ENCODE measurements around the gene AASS. TPM values are rescaled to one million over a fixed set of nuclear protein-coding genes. Genes with fewer than 3 reads are reported as not detected.
A peak's percentile ranks its signal among the peaks of the same experiment; 100 is the strongest.
"Not testable (repeated sequence)": the region's sequence is repeated elsewhere in the genome, so short reads cannot be mapped to it uniquely, and the experiment has no call there.

AASS gene
- total RNA-seq: 54.3 TPM

DNA sequence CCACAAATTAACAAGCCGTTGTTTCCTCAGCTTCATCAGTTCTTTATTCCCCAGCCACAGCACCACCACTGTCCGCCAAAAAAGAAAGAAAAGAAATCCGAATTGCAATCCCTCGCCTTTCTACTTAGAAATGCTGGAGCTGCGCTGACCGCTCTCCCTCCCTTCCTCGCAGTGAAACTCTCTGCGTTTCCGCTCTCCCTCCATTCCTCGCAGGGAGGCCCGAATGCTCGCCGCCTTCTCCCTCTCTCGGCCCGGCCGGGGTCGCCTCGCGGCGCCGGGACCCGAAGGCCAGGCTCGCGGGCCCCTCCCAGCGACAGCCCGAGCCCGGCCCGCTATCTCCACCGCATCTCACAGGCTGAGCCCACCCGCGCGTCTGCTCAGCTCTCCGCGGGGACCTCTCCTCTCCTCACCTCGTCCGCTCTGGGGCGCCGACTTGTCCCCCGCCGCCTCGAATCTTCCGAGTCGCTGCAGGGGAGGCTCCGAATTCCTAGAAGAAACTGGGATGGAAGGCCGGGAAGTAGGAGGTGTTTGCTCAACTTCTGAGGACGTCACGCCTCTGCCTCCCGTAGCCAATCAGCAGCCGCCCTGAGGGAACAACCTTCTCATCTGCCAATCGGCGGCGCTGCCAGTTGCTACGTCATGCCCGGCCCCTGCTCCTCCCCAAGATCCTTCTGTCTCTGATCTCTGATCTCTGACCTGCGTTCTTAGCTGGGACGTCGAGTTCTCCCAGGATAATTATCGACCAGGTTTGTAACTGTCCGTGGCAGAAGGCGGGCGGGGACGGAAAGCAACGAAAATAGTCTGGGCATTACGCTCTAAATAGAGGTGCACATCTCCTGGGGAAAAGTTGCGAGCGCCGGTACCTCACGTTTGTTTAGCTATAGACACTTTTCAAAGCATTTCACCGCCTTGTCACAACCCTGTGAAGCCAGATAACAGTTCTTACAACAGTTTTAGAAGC lies at the start of gene AASS:
AASS (minus strand) TSS at position 499 of the 961 bp plus-strand sequence. CDS start 10,523 bp downstream, outside the sequence.
- intact Hi-C loops (cut with DNase I): no loop called here
- ATAC-seq (peak; percentile 100), DNase-seq (ENCODE audit: low spot score) (peak; percentile 99)

DNA sequence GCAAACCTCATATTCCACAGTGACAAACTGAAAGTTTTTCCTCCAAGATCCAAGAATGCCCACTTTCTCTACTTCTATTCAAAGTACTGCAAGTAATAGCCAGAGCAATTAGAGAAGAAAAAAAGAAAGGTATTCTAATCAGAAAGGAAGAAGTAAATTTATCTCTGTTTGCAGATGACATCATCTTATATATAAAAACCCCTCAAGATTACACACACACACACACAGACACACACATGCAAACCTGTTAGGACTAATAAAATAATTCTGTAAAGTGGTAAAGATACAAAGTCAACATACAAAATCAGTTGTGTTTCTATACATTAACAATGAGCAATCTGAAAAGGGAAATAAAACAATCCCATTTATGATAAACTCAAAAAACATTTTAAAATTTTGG lies 44.7 kb upstream of the AASS start:
- intact Hi-C loops (cut with DNase I): no loop called here
- ATAC-seq (no peak), DNase-seq (ENCODE audit: low spot score) (no peak)

DNA sequence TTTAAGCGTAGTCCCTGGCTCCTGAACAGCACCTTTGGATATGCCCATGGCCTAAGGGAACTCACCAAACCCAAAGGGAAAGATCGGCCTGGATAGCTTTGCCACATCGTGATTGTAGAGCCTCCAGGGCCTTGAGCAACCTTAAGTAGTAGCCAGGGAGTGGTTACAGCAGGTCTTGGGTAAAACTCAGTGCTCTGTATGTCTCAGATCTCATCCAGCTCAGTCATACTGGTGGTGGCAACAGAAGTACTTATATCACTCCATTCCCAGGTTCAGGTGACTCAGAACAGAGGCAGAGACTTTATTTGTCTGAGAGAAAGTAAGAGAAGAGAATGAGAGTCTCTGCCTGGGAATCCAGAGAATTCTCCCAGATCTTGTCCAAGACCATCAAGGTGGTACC lies 39.1 kb upstream of the AASS start:
- ATAC-seq: no peak
- intact Hi-C loops (cut with DNase I): no loop called here
- no peak for DNase-seq (ENCODE audit: low spot score)

- intact Hi-C loops (cut with DNase I): no loop called here
- DNase-seq (ENCODE audit: low spot score) (no peak), ATAC-seq (no peak)
Measured at GRCh38 chr7:122182081-122182480, 38.0 kb upstream of the AASS start.

GRCh38 chr7:122172144-122172543 lies 28.1 kb upstream of the AASS start:
- intact Hi-C loops (cut with DNase I); ATAC-seq; DNase-seq (ENCODE audit: low spot score): not testable (repeated sequence)

DNA sequence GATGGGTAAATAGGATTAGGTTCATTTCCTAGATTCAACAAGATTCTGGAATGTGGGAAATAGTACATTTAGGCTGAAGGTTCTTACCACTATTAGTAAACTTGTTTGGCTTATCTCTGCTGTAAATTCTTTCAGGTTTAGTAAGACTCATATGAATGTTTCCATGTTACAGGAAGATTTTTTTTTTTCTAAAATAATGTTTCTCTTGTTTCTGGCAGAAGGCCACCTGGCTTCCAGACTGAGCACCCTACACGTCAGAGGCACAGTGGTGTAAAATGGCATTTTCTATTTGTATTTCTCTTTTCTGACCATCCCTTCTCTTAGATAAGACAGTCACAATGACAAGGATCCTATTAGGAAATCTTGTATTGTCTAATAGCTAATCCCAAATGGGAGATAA lies 22.7 kb upstream of the AASS start:
- intact Hi-C loops (cut with DNase I): no loop called here
- DNase-seq (ENCODE audit: low spot score): no peak
- ATAC-seq: no peak

- DNase-seq (ENCODE audit: low spot score): no peak
- intact Hi-C loops (cut with DNase I): no loop called here
- ATAC-seq: no peak
Measured at GRCh38 chr7:122166275-122166674, 22.2 kb upstream of the AASS start.

DNA sequence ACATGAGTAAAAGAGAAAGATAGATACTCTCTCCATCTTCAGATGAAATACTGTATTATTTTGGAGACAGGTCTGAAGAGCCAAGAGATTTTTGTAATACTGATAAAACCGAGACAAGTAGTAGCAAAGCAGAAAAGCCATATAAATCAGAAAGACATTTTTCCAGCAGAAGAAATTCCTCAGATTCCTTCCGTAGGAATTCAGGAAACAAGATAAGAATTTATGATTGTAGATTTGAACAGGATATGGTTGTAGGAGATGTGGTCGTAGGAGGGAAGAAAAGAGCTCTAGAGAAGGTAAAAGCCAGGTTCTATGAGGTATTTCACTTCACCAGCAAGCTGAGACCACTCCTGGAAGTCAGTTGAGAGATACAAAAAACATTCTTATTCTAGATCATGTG lies 17.6 kb upstream of the AASS start:
- intact Hi-C loops (cut with DNase I): no loop called here
- no peak for ATAC-seq
- DNase-seq (ENCODE audit: low spot score): no peak

DNA sequence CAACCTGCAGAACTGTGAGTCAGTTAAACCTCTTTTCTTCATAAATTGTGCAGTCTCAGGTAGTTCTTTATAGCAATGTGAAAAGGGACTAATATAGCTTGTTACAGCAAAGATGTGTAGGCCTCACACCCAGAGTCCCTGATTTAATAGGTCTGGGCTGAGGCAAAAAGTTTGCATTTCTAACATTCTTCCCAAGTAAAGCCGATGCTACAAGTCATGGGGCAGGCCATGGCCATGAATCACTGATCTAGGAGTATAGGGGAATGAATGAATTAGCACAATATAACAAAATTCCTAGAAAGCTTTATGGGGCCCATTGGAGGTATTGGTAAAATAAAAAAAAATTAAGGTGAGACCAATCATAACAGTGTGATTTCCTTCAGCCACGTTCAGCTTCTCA lies 11.5 kb upstream of the AASS start:
- ATAC-seq: no peak
- intact Hi-C loops (cut with DNase I): no loop called here
- DNase-seq (ENCODE audit: low spot score): no peak

DNA sequence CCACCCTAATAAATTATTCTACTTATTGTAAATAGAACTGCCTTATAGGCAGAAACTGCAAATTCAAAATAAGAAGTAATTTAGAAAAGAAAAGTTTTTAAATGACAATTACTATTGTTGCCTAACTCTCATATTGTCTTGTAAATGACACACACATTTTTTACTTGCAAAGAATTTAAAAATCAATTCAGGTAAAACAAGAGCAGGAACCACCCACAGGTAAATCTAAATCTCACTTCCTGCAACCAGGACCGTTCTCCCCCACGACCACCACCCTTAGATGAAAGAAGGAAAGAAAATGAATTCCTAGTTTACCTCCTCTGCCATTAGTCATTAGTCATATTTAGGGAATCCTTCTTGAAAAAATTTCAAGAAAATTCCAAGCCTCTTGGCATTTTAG lies 4.8 kb upstream of the AASS start:
- intact Hi-C loops (cut with DNase I): no loop called here
- ATAC-seq (no peak), DNase-seq (ENCODE audit: low spot score) (no peak)

DNA sequence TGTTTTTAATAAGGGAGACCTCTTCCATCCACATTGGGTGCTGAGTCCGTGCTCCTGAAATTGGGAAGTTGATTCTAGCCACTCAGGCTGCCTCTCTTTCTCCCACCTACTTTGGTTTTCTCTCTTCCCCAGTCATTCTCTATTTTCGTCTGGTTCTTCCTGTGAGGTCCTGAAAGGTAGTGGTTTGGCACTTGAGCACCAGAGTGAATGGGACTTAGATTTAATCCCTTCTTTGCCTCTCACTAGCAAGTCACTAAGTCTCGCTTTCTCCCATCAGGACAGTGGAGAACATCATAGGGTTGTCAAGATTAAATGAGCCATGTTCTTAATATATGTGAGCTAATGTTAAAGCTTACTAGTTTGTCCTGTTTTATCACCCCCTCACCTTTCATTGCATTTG lies 4.0 kb upstream of the AASS start:
- ATAC-seq: no peak
- DNase-seq (ENCODE audit: low spot score): no peak
- intact Hi-C loops (cut with DNase I): no loop called here

DNA sequence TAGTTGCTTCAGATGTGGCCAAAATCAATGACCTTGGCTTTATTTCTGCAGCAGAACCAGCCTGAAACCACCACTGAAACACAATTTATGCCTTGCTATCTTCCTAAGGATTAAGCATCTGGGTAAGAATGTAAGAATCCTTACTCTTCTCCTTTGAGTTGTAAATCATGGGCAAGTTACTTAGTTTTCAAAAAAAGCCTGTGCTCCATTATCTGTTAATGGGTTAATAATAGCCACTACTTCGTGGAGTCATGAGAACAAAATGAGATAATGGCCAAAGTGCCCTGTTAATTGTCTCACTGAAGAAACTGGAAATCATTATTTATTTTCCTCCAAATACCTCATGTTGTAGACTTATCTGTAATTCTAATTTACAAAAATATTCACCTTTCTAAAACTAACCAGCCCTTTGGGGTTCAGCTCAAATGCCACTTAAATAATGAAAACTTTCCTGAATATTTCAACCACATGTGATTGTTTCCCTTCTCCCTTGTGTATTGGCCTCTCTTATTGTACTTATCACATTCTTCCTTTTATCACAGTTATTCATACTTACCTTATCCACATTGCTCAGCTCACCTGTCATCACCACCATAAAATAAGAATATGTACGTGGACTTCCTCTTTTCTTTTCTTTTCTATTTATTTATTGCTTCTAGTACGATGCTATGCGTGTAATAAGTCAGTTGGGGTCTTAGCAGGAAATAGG lies 2.0 kb upstream of the AASS start:
- intact Hi-C loops (cut with DNase I): no loop called here
- ATAC-seq: no peak
- no peak for DNase-seq (ENCODE audit: low spot score)

GRCh38 chr7:122143376-122143750 lies 686 bp downstream of the AASS start:
- no peak for DNase-seq (ENCODE audit: low spot score)
- ATAC-seq: peak; percentile 4
- intact Hi-C loops (cut with DNase I): no loop called here

GRCh38 chr7:122140918-122141317 lies 3.1 kb downstream of the AASS start:
- ATAC-seq (no peak), DNase-seq (ENCODE audit: low spot score) (no peak)
- intact Hi-C loops (cut with DNase I): no loop called here

DNA sequence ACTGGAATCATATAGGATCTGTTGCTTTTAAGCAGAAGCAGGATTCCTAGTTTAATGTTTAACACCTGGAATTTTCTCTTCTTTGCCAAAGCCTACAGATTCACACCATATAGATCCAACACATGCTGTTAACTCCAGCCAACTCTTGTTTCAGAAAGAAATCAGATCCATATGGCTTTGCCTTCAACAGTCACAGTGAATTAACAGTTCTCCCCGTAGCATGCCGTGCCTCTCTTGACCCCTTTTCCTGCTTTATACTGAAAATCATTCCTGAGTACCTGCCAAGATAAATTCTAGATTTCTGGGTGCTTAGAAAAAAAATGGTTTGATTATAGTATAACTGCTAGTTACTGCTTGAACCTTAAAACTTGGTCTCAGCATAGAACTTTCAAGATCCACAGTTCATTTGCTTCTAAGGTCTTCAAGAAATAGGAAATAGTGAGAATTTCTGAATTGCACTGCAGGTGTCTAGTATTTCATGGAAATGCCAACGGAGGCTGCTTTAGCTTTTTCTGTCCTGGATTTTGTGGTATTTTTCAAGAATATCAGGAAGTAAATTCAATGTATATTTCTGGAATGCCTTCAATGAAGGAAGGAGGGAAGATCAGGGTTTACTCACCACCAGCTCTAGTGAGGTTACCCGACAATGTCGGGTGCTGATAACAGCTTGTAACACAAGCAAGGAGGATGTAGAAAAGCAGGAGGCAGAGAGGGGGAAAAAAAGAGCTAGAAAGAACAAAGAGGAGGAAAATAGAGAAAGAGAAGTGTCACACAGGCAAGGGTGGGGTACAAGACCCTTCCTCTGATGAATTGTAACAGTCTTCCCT lies 6.6 kb downstream of the AASS start:
- DNase-seq (ENCODE audit: low spot score) (no peak), ATAC-seq (peak; percentile 46)
- intact Hi-C loops (cut with DNase I): no loop called here

- intact Hi-C loops (cut with DNase I): no loop called here
- no peak for DNase-seq (ENCODE audit: low spot score)
- ATAC-seq: peak; percentile 49
Measured at GRCh38 chr7:122136639-122137245, 7.3 kb downstream of the AASS start.

- no peak for DNase-seq (ENCODE audit: low spot score)
- no peak for ATAC-seq
- intact Hi-C loops (cut with DNase I): no loop called here
Measured at GRCh38 chr7:122136078-122136477, 8.0 kb downstream of the AASS start.

DNA sequence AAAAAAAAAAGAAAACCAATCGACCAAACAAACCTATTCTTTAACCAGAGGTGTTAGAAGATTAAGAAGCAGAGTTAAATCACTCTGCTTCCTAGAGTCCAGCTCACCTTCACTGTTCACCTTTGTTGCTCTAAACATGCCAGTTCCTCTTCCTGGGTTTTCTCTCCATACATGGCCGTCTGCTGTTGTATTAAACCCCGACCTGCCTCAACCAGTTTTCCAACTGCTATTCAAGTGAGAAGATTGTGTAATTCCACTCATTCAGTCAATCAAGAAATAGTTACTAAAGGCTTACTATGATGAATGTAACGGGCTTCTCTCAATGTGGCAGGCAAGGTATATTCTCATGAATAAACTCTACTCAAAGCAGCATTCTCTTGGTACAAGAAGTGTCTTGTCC lies 8.8 kb downstream of the AASS start:
- ATAC-seq (no peak), DNase-seq (ENCODE audit: low spot score) (no peak)
- intact Hi-C loops (cut with DNase I): no loop called here

GRCh38 chr7:122134793-122135192 lies 9.3 kb downstream of the AASS start:
- intact Hi-C loops (cut with DNase I); ATAC-seq; DNase-seq (ENCODE audit: low spot score): not testable (repeated sequence)

All from sciatic nerve (tissue), 2 donors.